GM19468 (cell line): ENCODE measurements around the gene CDK5.

Experiments used
- ATAC-seq: cut with Tn5 transposase; IDR thresholded peaks from one replicate; pipeline ENCODE4 v1.9.1; 2021; ENCODE audit warnings: mild to moderate bottlenecking, moderate library complexity, moderate number of reproducible peaks; ENCODE audit not compliant: unreplicated experiment; ENCODE audit errors: extremely low read depth

Gene CDK5

GRCh38 chr7:151007469-151007898 lies 50.2 kb downstream of the CDK5 start:
- ATAC-seq = no peak

GRCh38 chr7:151006590-151007300 lies 51.0 kb downstream of the CDK5 start:
- ATAC-seq = no peak

- no peak for ATAC-seq
Measured at GRCh38 chr7:151005566-151005965, 52.1 kb downstream of the CDK5 start.
